ENCODE measurements around the gene ATP9B. TPM values are rescaled to one million over a fixed set of nuclear protein-coding genes. Genes with fewer than 3 reads are reported as not detected.

Gene ATP9B
- total RNA-seq, 1 donor from 2014 or later, result 33.2 TPM

- no peaks in the 10 kb centered on the region for H3K79me2 ChIP-seq (ENCODE audit: low read depth)
- no peak overlapping the region for H3K27ac ChIP-seq
- Mint-ChIP-seq H3K4me3 (no peak overlapping the region), H3K27me3 (ENCODE audit: insufficient read depth, low read depth) (peaks cover 3% of the 10 kb centered on the region), H3K36me3 (peaks cover 4% of the 10 kb centered on the region), H3K9me3 (peaks cover 4% of the 10 kb centered on the region), H3K4me1 (peaks cover 5% of the 10 kb centered on the region), H3K27ac (no peak overlapping the region)
- no peaks in the 10 kb centered on the region for H3K27me3 ChIP-seq
- no peaks in the 10 kb centered on the region for H3F3A ChIP-seq (ENCODE audit: low read depth)
- no peak overlapping the region for H3K4me2 ChIP-seq
- no peak overlapping the region for H3K9ac ChIP-seq
- no peaks in the 10 kb centered on the region for H3K4me1 ChIP-seq
- TF ChIP-seq EZH2phosphoT487 (IDR thresholded peaks at IDR 0.05), result no peak
- no peak for TF ChIP-seq CTCF (IDR thresholded peaks at IDR 0.05)
- TF ChIP-seq EZH2 (IDR thresholded peaks at IDR 0.05), result no peak
- no peak for DNase-seq (ENCODE audit: low spot score)
- H3K9me3 ChIP-seq (ENCODE audit: low read depth), result no peaks in the 10 kb centered on the region
- no peaks in the 10 kb centered on the region for H4K20me1 ChIP-seq (ENCODE audit: low read depth)
- no peak overlapping the region for H2AFZ ChIP-seq (replicated peaks)
- no peaks in the 10 kb centered on the region for H3K36me3 ChIP-seq
- no peak overlapping the region for H3K4me3 ChIP-seq
Measured at GRCh38 chr18:79199691-79200374, 130.6 kb downstream of the ATP9B start.

GRCh38 chr18:79200546-79201268, 131.5 kb downstream of the ATP9B start:
- peaks cover 4% of the 10 kb centered on the region for H3K9me3 Mint-ChIP-seq
- TF ChIP-seq EZH2phosphoT487 (IDR thresholded peaks at IDR 0.05) (no peak), CTCF (IDR thresholded peaks at IDR 0.05) (no peak)
- H3K27me3 ChIP-seq, result no peaks in the 10 kb centered on the region
- H3K9me3 ChIP-seq (ENCODE audit: low read depth), result no peaks in the 10 kb centered on the region
- no peak overlapping the region for H3K4me2 ChIP-seq
- peaks cover 11% of the 10 kb centered on the region for H3K4me1 Mint-ChIP-seq
- H3K36me3 Mint-ChIP-seq, result peaks cover 8% of the 10 kb centered on the region
- no peak overlapping the region for H3K4me3 Mint-ChIP-seq
- no peak overlapping the region for H2AFZ ChIP-seq (replicated peaks)
- H4K20me1 ChIP-seq (ENCODE audit: low read depth), result no peaks in the 10 kb centered on the region
- H3K79me2 ChIP-seq (ENCODE audit: low read depth), result no peaks in the 10 kb centered on the region
- H3K9ac ChIP-seq, result no peak overlapping the region
- no peak overlapping the region for H3K27ac Mint-ChIP-seq
- no peak overlapping the region for H3K27ac ChIP-seq
- H3K36me3 ChIP-seq, result no peaks in the 10 kb centered on the region
- no peaks in the 10 kb centered on the region for H3K4me1 ChIP-seq
- peak; percentile 41 for DNase-seq (ENCODE audit: low spot score)
- no peak overlapping the region for H3K4me3 ChIP-seq
- no peaks in the 10 kb centered on the region for H3F3A ChIP-seq (ENCODE audit: low read depth)
- peaks cover 3% of the 10 kb centered on the region for H3K27me3 Mint-ChIP-seq (ENCODE audit: insufficient read depth, low read depth)

GRCh38 chr18:79203017-79203605, 133.9 kb downstream of the ATP9B start:
- Mint-ChIP-seq H3K36me3 (peaks cover 19% of the 10 kb centered on the region), H3K27ac (no peak overlapping the region), H3K9me3 (peaks cover 4% of the 10 kb centered on the region), H3K27me3 (ENCODE audit: insufficient read depth, low read depth) (peaks cover 3% of the 10 kb centered on the region), H3K4me1 (peaks cover 11% of the 10 kb centered on the region), H3K4me3 (no peak overlapping the region)
- H2AFZ ChIP-seq (replicated peaks), result no peak overlapping the region
- no peaks in the 10 kb centered on the region for H4K20me1 ChIP-seq (ENCODE audit: low read depth)
- no peak overlapping the region for H3K4me3 ChIP-seq
- no peaks in the 10 kb centered on the region for H3K9me3 ChIP-seq (ENCODE audit: low read depth)
- no peaks in the 10 kb centered on the region for H3F3A ChIP-seq (ENCODE audit: low read depth)
- no peak overlapping the region for H3K27ac ChIP-seq
- no peaks in the 10 kb centered on the region for H3K79me2 ChIP-seq (ENCODE audit: low read depth)
- TF ChIP-seq CTCF (IDR thresholded peaks at IDR 0.05), result no peak
- TF ChIP-seq EZH2 (IDR thresholded peaks at IDR 0.05), result no peak
- no peak for TF ChIP-seq EZH2phosphoT487 (IDR thresholded peaks at IDR 0.05)
- no peak overlapping the region for H3K9ac ChIP-seq
- H3K4me2 ChIP-seq, result no peak overlapping the region
- no peak for DNase-seq (ENCODE audit: low spot score)
- no peaks in the 10 kb centered on the region for H3K4me1 ChIP-seq
- H3K36me3 ChIP-seq, result no peaks in the 10 kb centered on the region
- H3K27me3 ChIP-seq, result no peaks in the 10 kb centered on the region
